ENCODE results near the gene RAB11FIP4. TPM values are rescaled to one million over a fixed set of nuclear protein-coding genes. Genes with fewer than 3 reads are reported as not detected.

RAB11FIP4 gene
- total and polyA plus RNA-seq, 10 of the 15 experiments (the other 5 are each of a cell fraction or from before 2014, with no cell fraction given): 1.4 to 27.0 (median 17.6) TPM

- H3K79me2 ChIP-seq (ENCODE audit: control insufficient read depth, insufficient read depth, low read length): peaks cover 23% of the 10 kb centered on the region
- WGBS (ENCODE audit: insufficient coverage, insufficient replicate concordance, low lambda C conversion rate, missing lambda C conversion rate): 14% methylated on average over 4 of the region's 4 CpGs
- H3K36me3 ChIP-seq (ENCODE audit: control insufficient read depth in 2 of 2, insufficient read depth in 2 of 2, low read length in 1 of 2): no peaks in the 10 kb centered on the region; a peak in 1 of 4 replicates
- H3K4me1 ChIP-seq (ENCODE audit: control insufficient read depth, insufficient read depth, low read length): peaks cover 52% of the 10 kb centered on the region
- TF ChIP-seq CBX3 (IDR thresholded peaks at IDR 0.05; ENCODE audit: borderline replicate concordance, low read depth) (no peak), SIN3A (IDR thresholded peaks at IDR 0.05; ENCODE audit: low read depth, low read length) (no peak), IRF3 (IDR thresholded peaks at IDR 0.05) (no peak), KLF5 (IDR thresholded peaks at IDR 0.05; ENCODE audit: partially characterized antibody) (no peak), EGR1 (IDR thresholded peaks at IDR 0.05; ENCODE audit: borderline replicate concordance in 1 of 2, low read depth in 2 of 2, low read length in 2 of 2) (no peak), MEF2B (IDR thresholded peaks at IDR 0.05; ENCODE audit: partially characterized antibody, poor library complexity, severe bottlenecking) (no peak), BCLAF1 (IDR thresholded peaks at IDR 0.05) (no peak), GATAD2B (conservative IDR thresholded peaks at IDR 0.05; ENCODE audit: low read depth) (no peak), RELA (IDR thresholded peaks at IDR 0.05; ENCODE audit: borderline replicate concordance, partially characterized antibody) (no peak), ZBED1 (IDR thresholded peaks at IDR 0.05; ENCODE audit: borderline replicate concordance) (no peak), SMAD5 (IDR thresholded peaks at IDR 0.05; ENCODE audit: low read depth) (no peak), POLR2AphosphoS2 (IDR thresholded peaks at IDR 0.05; ENCODE audit: low read depth, low read length) (no peak), SREBF1 (IDR thresholded peaks at IDR 0.05; ENCODE audit: low read length) (no peak)
- H3K9me3 ChIP-seq (replicated peaks; ENCODE audit: control insufficient read depth, insufficient read depth, low read length): no peaks in the 10 kb centered on the region
- H3K27me3 ChIP-seq (replicated peaks in 1 of 2; ENCODE audit: control insufficient read depth in 2 of 2, insufficient read depth in 2 of 2, low read length in 1 of 2): no peaks in the 10 kb centered on the region
- intact Hi-C loops (cut with micrococcal nuclease; ENCODE audit: unreplicated experiment) (no loop called here), in situ Hi-C loops (cut with MboI) (no loop called here)
- 0 out of 2 replicates have a peak overlapping the region, but pooled peaks have one; percentile 4 for H2AFZ ChIP-seq (ENCODE audit: control insufficient read depth, low read depth, low read length)
- POLR2A ChIA-PET: interaction anchor here (0.8 to 3.3 kb wide), 5 partner anchors 21 to 177 kb away, joined by 3 to 30 read pairs (median 5); no protein-coding TSS in a partner anchor
- H4K20me1 ChIP-seq (ENCODE audit: control insufficient read depth, insufficient read depth): no peaks in the 10 kb centered on the region
- peak overlapping the region; percentile 92 for H3K4me3 ChIP-seq
- FAIRE-seq: no peak
- H3K27ac ChIP-seq (ENCODE audit: control insufficient read depth, insufficient read depth): no peak overlapping the region
- CTCF ChIA-PET: interaction anchor here (1.2 to 3.7 kb wide), 4 partner anchors 17 to 354 kb away, joined by 3 to 23 read pairs (median 10); no protein-coding TSS in a partner anchor
- peak overlapping the region; percentile 68 for H3K9ac ChIP-seq (ENCODE audit: control insufficient read depth, insufficient read depth, low read length)
- peak overlapping the region; percentile 97 for H3K4me2 ChIP-seq (ENCODE audit: control insufficient read depth, insufficient read depth)
- no TSS peak for BruUV-seq (replicated peaks)
- RAD21 ChIA-PET (ENCODE audit: unreplicated experiment): interaction anchor here (3.6 kb wide), 1 partner anchor 21 kb away, joined by 37 read pairs; no protein-coding TSS in a partner anchor
- no peak for ATAC-seq
- DNase-seq (ENCODE audit: low read depth, low spot score): no peak
- SMC1A ChIA-PET (ENCODE audit: uncharacterized antibody, unreplicated experiment): interaction anchor here (0.6 to 2.4 kb wide), 4 partner anchors 10 to 47 kb away, joined by 3 to 6 read pairs (median 4); no protein-coding TSS in a partner anchor
These were observed 97.5 kb downstream of the RAB11FIP4 start for GRCh38 chr17:31488982-31489294.
